HCT116 (cell line): Measurements from ENCODE around the gene SUGP2.

Source experiments
- CBX3 ChIP-seq: IDR thresholded peaks from 2 replicates; pipeline ENCODE4 v1.6.1; 2012; ENCODE audit warnings: low read depth
- CEBPB ChIP-seq: IDR thresholded peaks from 2 replicates; pipeline ENCODE4 v1.6.1; 2012; ENCODE audit warnings: low read depth
- EGR1 ChIP-seq: IDR thresholded peaks from 2 replicates; pipeline ENCODE4 v1.6.1; 2012; ENCODE audit warnings: low read depth
- ELF1 ChIP-seq: IDR thresholded peaks from 2 replicates; pipeline ENCODE4 v1.6.1; 2012; ENCODE audit warnings: low read depth, borderline replicate concordance
- EZH2 ChIP-seq: fragments of 200-600 bp; sonication (generic); IDR thresholded peaks from 2 replicates; pipeline ENCODE4 v1.6.1; 2017; ENCODE audit warnings: antibody characterized with exemption, mixed run types
- EZH2phosphoT487 ChIP-seq: fragments of 200-600 bp; IDR thresholded peaks from 2 replicates; pipeline ENCODE4 v1.6.1; 2018; ENCODE audit warnings: antibody characterized with exemption, borderline replicate concordance
- FOSL1 ChIP-seq: IDR thresholded peaks from 2 replicates; pipeline ENCODE4 v1.6.1; 2012; ENCODE audit warnings: low read depth
- POLR2A ChIP-seq: IDR thresholded peaks from 2 replicates; pipeline ENCODE4 v1.7.0; 2011; ENCODE audit warnings: borderline replicate concordance; ENCODE audit not compliant: insufficient read depth, insufficient read length; ENCODE audit errors: extremely low read depth
- POLR2AphosphoS5 ChIP-seq: IDR thresholded peaks from 2 replicates; pipeline ENCODE4 v1.6.1; 2011; ENCODE audit warnings: mild to moderate bottlenecking, low read depth, low read length, moderate library complexity
- RAD21 ChIP-seq: IDR thresholded peaks from 2 replicates; pipeline ENCODE4 v1.6.1; 2012; ENCODE audit warnings: low read depth, mild to moderate bottlenecking
- ZNF274 ChIP-seq: fragments of 200-500 bp; sonication (Bioruptor generic); IDR thresholded peaks from 2 replicates; pipeline ENCODE4 v1.6.1; 2014; ENCODE audit warnings: mild to moderate bottlenecking, low read depth, low read length, inconsistent platforms
- TF ChIP-seq, protein P1 (sequence below): IDR thresholded peaks from 2 replicates; pipeline ENCODE4 v1.6.1; 2012
- TF ChIP-seq, protein P2 (sequence below), 3 experiments: fragments of 200-600 bp in 1 of 3; sonication (generic) in 1 of 3; IDR thresholded peaks in 2 of 3; conservative IDR thresholded peaks in 1 of 3; 2 replicates each; pipeline ENCODE4 v1.5.1; 2012 to 2017; ENCODE audit warnings: low read depth in 2 of 3, low read length in 2 of 3, antibody characterized with exemption in 1 of 3, borderline replicate concordance in 1 of 3, control low read depth in 1 of 3, mild to moderate bottlenecking in 1 of 3, mixed read lengths in 1 of 3, mixed run types in 1 of 3, moderate library complexity in 1 of 3; ENCODE audit not compliant: insufficient read depth in 1 of 3
- TF ChIP-seq, protein P3 (sequence below): IDR thresholded peaks from 2 replicates; pipeline ENCODE4 v1.6.1; 2012

GRCh38 chr19:19043881-19044280 is 10.6 kb upstream of the SUGP2 start:
- no peak for TF ChIP-seq CEBPB
- no peak for TF ChIP-seq EZH2
- TF ChIP-seq, protein P1, sequence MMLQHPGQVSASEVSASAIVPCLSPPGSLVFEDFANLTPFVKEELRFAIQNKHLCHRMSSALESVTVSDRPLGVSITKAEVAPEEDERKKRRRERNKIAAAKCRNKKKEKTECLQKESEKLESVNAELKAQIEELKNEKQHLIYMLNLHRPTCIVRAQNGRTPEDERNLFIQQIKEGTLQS, result no peak
- no peak for TF ChIP-seq POLR2A
- TF ChIP-seq, protein P2, sequence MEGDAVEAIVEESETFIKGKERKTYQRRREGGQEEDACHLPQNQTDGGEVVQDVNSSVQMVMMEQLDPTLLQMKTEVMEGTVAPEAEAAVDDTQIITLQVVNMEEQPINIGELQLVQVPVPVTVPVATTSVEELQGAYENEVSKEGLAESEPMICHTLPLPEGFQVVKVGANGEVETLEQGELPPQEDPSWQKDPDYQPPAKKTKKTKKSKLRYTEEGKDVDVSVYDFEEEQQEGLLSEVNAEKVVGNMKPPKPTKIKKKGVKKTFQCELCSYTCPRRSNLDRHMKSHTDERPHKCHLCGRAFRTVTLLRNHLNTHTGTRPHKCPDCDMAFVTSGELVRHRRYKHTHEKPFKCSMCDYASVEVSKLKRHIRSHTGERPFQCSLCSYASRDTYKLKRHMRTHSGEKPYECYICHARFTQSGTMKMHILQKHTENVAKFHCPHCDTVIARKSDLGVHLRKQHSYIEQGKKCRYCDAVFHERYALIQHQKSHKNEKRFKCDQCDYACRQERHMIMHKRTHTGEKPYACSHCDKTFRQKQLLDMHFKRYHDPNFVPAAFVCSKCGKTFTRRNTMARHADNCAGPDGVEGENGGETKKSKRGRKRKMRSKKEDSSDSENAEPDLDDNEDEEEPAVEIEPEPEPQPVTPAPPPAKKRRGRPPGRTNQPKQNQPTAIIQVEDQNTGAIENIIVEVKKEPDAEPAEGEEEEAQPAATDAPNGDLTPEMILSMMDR (IDR thresholded peaks at IDR 0.05 in 2 of 3, conservative IDR thresholded peaks at IDR 0.05 in 1 of 3; ENCODE audit: borderline replicate concordance in 1 of 3, insufficient read depth in 1 of 3, low read depth in 2 of 3, low read length in 2 of 3), result no peak
- TF ChIP-seq POLR2AphosphoS5, result no peak
- TF ChIP-seq, protein P3, sequence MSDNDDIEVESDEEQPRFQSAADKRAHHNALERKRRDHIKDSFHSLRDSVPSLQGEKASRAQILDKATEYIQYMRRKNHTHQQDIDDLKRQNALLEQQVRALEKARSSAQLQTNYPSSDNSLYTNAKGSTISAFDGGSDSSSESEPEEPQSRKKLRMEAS, result no peak
- TF ChIP-seq RAD21, result no peak
- TF ChIP-seq CBX3, result no peak
- no peak for TF ChIP-seq ZNF274
- TF ChIP-seq ELF1, result no peak
- TF ChIP-seq EZH2phosphoT487, result no peak
- no peak for TF ChIP-seq EGR1
- TF ChIP-seq FOSL1, result no peak
